HG02884 (cell line): ENCODE measurements around the gene LPAR3.
"Not testable (repeated sequence)": the region's sequence is repeated elsewhere in the genome, so short reads cannot be mapped to it uniquely, and the experiment has no call there.

Experiments used
- ATAC-seq: cut with Tn5 transposase; IDR thresholded peaks from one replicate; pipeline ENCODE4 v1.9.1; 2021; ENCODE audit warnings: mild to moderate bottlenecking, moderate library complexity; ENCODE audit not compliant: unreplicated experiment

LPAR3 gene

GRCh38 chr1:84892705-84893618 lies at the start of gene LPAR3:
Gene LPAR3 (minus strand): TSS chr1:84893206. CDS start chr1:84866120, 27,086 bp downstream.
- ATAC-seq: no peak

- ATAC-seq: no peak
Observed at GRCh38 chr1:84941843-84942242, 48.8 kb upstream of the LPAR3 start.

- ATAC-seq: no peak
Observed at GRCh38 chr1:84940481-84940880, 47.5 kb upstream of the LPAR3 start.

- no peak for ATAC-seq
Observed at GRCh38 chr1:84939761-84940160, 46.8 kb upstream of the LPAR3 start.

- no peak for ATAC-seq
Observed at GRCh38 chr1:84939151-84939550, 46.1 kb upstream of the LPAR3 start.

- ATAC-seq: no peak
Observed at GRCh38 chr1:84936116-84936810, 43.3 kb upstream of the LPAR3 start.

GRCh38 chr1:84933011-84933611 lies 40.1 kb upstream of the LPAR3 start:
- ATAC-seq: no peak

GRCh38 chr1:84930831-84931230 lies 37.8 kb upstream of the LPAR3 start:
- ATAC-seq: no peak

GRCh38 chr1:84930329-84930728 lies 37.3 kb upstream of the LPAR3 start:
- ATAC-seq: no peak

GRCh38 chr1:84929581-84929980 lies 36.6 kb upstream of the LPAR3 start:
- no peak for ATAC-seq

GRCh38 chr1:84928979-84929378 lies 36.0 kb upstream of the LPAR3 start:
- no peak for ATAC-seq

GRCh38 chr1:84923317-84923716 lies 30.3 kb upstream of the LPAR3 start:
- ATAC-seq: no peak

- ATAC-seq: no peak
Observed at GRCh38 chr1:84920159-84920558, 27.2 kb upstream of the LPAR3 start.

GRCh38 chr1:84919461-84919970 lies 26.5 kb upstream of the LPAR3 start:
- no peak for ATAC-seq

- no peak for ATAC-seq
Observed at GRCh38 chr1:84918726-84919336, 25.8 kb upstream of the LPAR3 start.

GRCh38 chr1:84916897-84917296 lies 23.9 kb upstream of the LPAR3 start:
- no peak for ATAC-seq

GRCh38 chr1:84913555-84913892 lies 20.5 kb upstream of the LPAR3 start:
- no peak for ATAC-seq

GRCh38 chr1:84912726-84913554 lies 19.9 kb upstream of the LPAR3 start:
- ATAC-seq: no peak

- ATAC-seq: not testable (repeated sequence)
Observed at GRCh38 chr1:84908746-84909464, 15.9 kb upstream of the LPAR3 start.
